Measurements from ENCODE around the gene FBXO45.
"Not testable (repeated sequence)": the region's sequence is repeated elsewhere in the genome, so short reads cannot be mapped to it uniquely, and the experiment has no call there.

FBXO45 gene

DNA sequence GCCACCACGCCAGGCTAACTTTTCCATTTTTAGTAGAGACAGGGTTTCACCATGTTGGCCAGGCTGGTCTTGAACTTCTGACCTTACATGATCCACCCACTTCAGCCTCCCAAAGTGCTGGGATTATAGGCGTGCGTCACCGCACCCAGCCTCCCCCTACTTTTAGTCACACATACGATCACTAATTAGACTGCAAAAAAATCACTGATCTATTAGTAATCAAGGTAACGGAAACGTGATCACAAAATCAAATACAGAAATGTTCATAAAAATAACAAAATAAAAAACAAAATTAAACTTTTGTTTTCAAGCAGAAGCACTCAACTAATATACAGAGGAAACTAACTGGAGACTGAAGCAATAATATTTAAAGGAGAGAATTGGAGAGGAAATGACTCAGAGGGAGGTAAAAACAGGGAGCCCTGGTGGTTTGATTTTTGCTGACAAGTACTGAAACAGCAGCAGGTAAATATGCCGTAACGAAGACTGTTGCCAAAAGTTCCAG lies 4.7 kb upstream of the FBXO45 start:
- DNase-seq: peak; percentile 14
- H3K27ac ChIP-seq: no peak overlapping the region
- TF ChIP-seq, protein P1, sequence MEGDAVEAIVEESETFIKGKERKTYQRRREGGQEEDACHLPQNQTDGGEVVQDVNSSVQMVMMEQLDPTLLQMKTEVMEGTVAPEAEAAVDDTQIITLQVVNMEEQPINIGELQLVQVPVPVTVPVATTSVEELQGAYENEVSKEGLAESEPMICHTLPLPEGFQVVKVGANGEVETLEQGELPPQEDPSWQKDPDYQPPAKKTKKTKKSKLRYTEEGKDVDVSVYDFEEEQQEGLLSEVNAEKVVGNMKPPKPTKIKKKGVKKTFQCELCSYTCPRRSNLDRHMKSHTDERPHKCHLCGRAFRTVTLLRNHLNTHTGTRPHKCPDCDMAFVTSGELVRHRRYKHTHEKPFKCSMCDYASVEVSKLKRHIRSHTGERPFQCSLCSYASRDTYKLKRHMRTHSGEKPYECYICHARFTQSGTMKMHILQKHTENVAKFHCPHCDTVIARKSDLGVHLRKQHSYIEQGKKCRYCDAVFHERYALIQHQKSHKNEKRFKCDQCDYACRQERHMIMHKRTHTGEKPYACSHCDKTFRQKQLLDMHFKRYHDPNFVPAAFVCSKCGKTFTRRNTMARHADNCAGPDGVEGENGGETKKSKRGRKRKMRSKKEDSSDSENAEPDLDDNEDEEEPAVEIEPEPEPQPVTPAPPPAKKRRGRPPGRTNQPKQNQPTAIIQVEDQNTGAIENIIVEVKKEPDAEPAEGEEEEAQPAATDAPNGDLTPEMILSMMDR (IDR thresholded peaks at IDR 0.05; ENCODE audit: low read depth, low read length, missing control alignments): no peak

DNA sequence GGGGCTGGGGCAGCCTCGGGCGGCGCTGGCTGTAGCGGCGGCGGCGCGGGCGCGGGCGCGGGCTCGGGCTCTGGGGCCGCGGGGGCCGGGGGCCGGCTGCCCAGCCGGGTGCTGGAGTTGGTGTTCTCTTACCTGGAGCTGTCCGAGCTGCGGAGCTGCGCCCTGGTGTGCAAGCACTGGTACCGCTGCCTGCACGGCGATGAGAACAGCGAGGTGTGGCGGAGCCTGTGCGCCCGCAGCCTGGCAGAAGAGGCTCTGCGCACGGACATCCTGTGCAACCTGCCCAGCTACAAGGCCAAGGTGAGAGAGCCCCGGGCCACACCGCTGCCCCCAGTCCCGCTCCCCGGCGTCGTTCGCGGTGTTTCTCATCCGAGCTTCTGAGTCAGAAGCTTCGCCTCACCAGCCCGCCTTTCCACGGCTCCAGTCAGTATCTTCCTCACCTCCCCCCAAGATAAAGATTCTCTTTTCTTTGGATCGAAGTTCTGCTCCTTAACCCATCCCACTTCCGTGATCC lies 600 bp downstream of the FBXO45 start:
- Histone ChIP-seq H3K36me3 (replicated peaks) (no peaks in the 10 kb centered on the region), H3K27ac (no peak overlapping the region), H3K4me3 (ENCODE audit: low read depth, low read length) (peak overlapping the region; percentile 81), H3K27me3 (replicated peaks) (no peaks in the 10 kb centered on the region)
- in situ Hi-C loops (cut with HindIII; ENCODE audit: low pct_ligation_motif_present, low sequenced_read_pairs): no loop called here
- TF ChIP-seq, protein P1 (IDR thresholded peaks at IDR 0.05; ENCODE audit: low read depth, low read length, missing control alignments): peak; percentile 12
- DNase-seq: peak; percentile 11

More for the DNA sequence above, 4.7 kb upstream of the FBXO45 start:
- H3K36me3 ChIP-seq (replicated peaks): no peaks in the 10 kb centered on the region
- in situ Hi-C loops (cut with HindIII; ENCODE audit: low pct_ligation_motif_present, low sequenced_read_pairs): no loop called here
- H3K27me3 ChIP-seq (replicated peaks): no peaks in the 10 kb centered on the region
- H3K4me3 ChIP-seq (ENCODE audit: low read depth, low read length): no peak overlapping the region

DNA sequence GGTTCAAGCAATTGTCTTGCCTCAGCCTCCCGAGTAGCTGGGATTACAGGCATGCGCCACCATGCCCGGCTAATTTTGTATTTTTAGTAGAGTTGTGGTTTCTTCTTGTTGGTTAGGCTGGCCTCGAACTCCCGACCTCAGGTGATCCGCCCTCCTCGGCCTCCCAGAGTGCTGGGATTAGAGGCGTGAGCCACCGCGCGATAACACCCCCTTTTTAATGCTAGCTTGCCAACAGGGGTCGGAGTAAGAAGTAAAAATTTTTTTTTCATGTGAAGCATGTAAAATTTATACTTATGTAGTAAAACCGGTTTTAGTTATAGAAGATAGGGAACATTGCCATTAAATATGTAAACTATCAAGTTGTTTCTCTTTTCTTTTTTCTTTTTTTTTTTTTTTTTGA lies 1.9 kb downstream of the FBXO45 start:
- DNase-seq; H3K4me3 ChIP-seq (ENCODE audit: low read depth, low read length); in situ Hi-C loops (cut with HindIII; ENCODE audit: low pct_ligation_motif_present, low sequenced_read_pairs); H3K27me3 ChIP-seq (replicated peaks); H3K36me3 ChIP-seq (replicated peaks); H3K27ac ChIP-seq: not testable (repeated sequence)

DNA sequence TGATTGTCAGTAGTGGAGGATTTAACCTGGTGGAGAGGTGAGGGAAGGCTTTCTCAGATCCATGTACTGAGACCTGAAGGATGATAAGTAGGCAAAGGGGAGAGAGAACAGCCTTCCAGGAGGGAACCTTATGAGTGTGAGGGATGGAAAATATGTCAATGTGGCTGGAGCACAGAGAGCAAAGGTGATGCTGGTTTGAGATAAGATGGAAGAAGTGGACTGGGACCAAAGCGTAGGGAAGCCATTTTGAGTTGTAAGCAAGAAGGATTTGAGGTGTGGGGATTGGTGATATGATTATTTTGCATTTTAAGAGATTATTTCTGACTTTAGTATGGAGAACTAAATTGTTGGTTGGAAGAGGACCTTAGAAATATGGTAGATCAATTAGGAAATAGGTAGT lies 3.9 kb downstream of the FBXO45 start:
- Histone ChIP-seq H3K27me3 (replicated peaks) (no peaks in the 10 kb centered on the region), H3K36me3 (replicated peaks) (no peaks in the 10 kb centered on the region), H3K4me3 (ENCODE audit: low read depth, low read length) (no peak overlapping the region), H3K27ac (no peak overlapping the region)
- no peak for DNase-seq
- in situ Hi-C loops (cut with HindIII; ENCODE audit: low pct_ligation_motif_present, low sequenced_read_pairs): no loop called here
- TF ChIP-seq, protein P1 (IDR thresholded peaks at IDR 0.05; ENCODE audit: low read depth, low read length, missing control alignments): no peak

DNA sequence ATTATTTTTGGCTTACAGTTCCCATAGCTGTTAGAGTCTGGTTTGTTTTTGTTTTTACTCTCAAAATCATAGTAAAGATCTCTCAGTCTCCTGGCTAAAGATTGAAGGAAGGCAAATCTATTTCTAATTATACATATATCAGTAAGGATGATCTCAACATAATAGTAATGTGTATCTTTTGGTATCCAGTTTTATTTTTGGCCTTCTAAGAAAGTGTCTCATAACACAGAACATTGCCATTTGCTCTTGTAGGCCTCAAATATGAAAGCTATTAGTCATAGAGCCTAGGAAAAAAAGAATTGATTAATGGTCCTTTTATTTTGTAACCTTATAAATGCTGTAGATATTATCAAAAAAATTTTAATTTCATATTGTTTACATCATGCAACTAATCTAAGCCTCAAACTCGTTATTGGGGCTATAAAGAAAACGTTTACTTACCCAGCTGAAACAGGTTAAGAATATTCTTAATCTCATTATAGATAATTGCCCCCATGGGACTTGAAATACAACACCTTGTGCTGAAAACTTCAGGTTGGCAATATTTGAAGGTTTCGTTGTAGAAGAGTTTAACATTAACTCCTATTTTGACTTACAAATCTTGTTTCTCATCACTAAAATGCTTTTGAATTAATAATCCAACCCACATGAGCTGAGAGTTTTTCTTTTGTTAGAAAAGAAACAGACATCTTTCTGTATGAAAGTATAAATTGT lies 16.7 kb downstream of the FBXO45 start:
- Histone ChIP-seq H3K27ac (no peak overlapping the region), H3K36me3 (replicated peaks) (peaks cover 9% of the 10 kb centered on the region), H3K4me3 (ENCODE audit: low read depth, low read length) (no peak overlapping the region), H3K27me3 (replicated peaks) (no peaks in the 10 kb centered on the region)
- TF ChIP-seq, protein P1 (IDR thresholded peaks at IDR 0.05; ENCODE audit: low read depth, low read length, missing control alignments): no peak
- no peak for DNase-seq
- in situ Hi-C loops (cut with HindIII; ENCODE audit: low pct_ligation_motif_present, low sequenced_read_pairs): no loop called here

DNA sequence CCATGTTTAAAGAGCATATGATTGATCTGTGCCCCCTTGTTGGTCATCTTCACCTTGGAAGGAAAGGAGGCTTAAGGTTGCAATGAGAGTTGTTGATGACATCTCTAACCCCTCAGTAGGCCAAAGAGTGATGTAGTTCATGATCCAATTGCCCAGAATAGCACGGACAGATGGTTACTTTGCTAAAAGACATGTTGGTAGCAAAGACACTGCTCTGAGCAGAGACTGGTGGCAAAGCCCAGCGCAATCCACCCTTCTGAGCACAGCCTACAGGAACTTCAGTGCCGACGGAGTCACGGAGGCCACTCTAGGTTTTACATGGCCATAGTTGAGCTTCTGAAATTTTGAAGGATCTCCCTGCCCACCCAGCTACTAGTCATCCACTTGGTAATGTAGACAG lies 21.8 kb downstream of the FBXO45 start:
- H3K27ac ChIP-seq: no peak overlapping the region
- no peaks in the 10 kb centered on the region for H3K27me3 ChIP-seq (replicated peaks)
- no peak overlapping the region for H3K4me3 ChIP-seq (ENCODE audit: low read depth, low read length)
- no peak for DNase-seq
- in situ Hi-C loops (cut with HindIII; ENCODE audit: low pct_ligation_motif_present, low sequenced_read_pairs): no loop called here
- TF ChIP-seq, protein P1 (IDR thresholded peaks at IDR 0.05; ENCODE audit: low read depth, low read length, missing control alignments): no peak
- peaks cover 4% of the 10 kb centered on the region for H3K36me3 ChIP-seq (replicated peaks)
